Stimulated activated CD4-positive, alpha-beta T cell treated with anti-CD3 and anti-CD28 coated beads, Interleukin-12 subunit alpha, Interleukin-12 subunit beta, amount 100 ng/mL, for 48 hours (primary cell): ENCODE data around the gene CLEC4F.

Experiments used
- DNase-seq, 3 donors: peaks; one replicate each; pipeline ENCODE4 v3.0.0-alpha.2; 2020; ENCODE audit warnings: low read depth in 2 of 3, low spot score in 1 of 3

Gene CLEC4F

DNA sequence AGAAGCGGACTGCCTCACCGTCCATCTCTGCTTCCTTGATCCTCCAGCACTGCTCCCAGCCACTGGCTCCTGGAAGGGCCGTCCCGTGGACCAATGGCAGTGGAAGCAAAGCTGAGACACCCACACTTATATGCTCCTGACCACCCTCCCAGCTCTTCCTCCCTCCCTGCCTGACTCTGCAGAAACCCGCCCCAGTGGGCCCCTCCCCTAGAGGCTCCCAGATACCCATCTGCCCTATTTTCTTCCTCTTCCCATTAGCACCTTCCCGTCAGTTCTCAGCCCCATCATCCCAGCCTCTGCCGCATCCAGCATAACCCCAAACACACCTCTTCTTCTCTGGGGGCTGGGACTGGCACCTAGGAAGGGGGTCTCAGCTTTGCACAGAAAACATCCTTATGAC is at the start of gene CLEC4F:
Gene CLEC4F (minus strand): TSS at position 101 of the 400 bp plus-strand sequence. CDS start 76 bp downstream, at position 25.
- DNase-seq, result no peak

DNA sequence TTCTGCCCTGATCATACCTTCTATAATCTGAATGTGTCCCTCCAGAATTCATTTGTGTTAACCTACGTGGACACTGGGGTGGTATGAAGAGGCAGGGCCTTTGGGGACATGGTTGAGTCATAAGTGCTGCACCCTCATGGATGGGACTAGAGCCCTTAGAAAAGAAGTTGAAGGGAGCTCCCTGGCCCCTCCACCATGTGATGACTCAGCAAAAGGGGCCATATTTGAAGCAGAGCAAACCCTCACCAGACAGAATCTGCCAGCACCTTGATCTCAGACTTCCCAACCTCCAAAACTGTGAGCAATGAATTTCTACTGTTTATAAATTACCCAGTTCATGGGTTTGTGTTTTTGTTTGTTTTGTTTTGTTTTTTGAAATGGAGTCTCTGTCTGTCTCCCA is 48.6 kb upstream of the CLEC4F start:
- no peak for DNase-seq

- peak; percentile 59 to 81 (median 65) for DNase-seq
Measured at GRCh38 chr2:70861777-70862625, 41.6 kb upstream of the CLEC4F start.

GRCh38 chr2:70855667-70856066 is 35.3 kb upstream of the CLEC4F start:
- DNase-seq, result no peak

DNA sequence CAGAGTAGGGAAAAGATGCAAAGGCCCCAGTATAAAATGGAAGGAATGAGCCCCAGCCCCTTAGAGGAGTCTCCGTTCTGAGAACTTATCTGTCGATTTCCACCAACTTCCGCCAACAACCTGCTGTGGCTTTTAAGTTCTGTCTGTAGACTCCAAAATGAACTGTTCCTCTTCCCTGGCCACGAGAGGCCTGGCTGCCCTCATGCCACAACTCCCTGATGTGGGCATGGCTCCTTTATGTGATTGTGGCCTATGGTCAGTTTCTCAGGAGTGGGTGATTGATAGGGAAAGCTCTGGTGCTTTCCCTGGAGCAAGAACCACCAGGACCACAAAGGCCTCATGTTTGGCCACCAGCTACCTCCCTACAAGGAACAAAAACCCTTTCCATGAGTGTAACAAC is 34.0 kb upstream of the CLEC4F start:
- no peak for DNase-seq

DNA sequence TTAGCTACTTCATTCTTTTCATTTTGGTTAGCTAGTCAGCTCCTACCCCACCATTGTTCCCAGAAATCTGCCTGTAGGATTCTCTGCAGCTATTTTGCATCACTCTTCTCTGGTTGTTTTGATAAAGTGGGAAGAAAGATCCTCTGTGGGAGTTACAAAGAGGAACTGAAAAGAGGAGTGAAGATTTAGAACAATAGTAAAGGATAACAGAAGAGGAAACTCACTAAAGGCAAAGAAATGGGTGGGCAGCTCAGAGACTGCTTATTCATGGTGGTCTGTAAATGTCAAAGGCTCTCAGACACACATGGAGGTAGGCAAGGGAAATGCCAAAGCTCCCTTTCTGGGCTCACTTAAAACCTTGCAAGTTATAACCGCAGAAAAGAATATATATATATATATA is 32.4 kb upstream of the CLEC4F start:
- DNase-seq, result no peak

- DNase-seq, result peak in 2 of 3 donors; percentile 18 to 36
Measured at GRCh38 chr2:70851704-70852103, 31.3 kb upstream of the CLEC4F start.

- no peak for DNase-seq
Measured at GRCh38 chr2:70850925-70851324, 30.5 kb upstream of the CLEC4F start.

GRCh38 chr2:70842401-70842800 is 22.0 kb upstream of the CLEC4F start:
- DNase-seq, result no peak

DNA sequence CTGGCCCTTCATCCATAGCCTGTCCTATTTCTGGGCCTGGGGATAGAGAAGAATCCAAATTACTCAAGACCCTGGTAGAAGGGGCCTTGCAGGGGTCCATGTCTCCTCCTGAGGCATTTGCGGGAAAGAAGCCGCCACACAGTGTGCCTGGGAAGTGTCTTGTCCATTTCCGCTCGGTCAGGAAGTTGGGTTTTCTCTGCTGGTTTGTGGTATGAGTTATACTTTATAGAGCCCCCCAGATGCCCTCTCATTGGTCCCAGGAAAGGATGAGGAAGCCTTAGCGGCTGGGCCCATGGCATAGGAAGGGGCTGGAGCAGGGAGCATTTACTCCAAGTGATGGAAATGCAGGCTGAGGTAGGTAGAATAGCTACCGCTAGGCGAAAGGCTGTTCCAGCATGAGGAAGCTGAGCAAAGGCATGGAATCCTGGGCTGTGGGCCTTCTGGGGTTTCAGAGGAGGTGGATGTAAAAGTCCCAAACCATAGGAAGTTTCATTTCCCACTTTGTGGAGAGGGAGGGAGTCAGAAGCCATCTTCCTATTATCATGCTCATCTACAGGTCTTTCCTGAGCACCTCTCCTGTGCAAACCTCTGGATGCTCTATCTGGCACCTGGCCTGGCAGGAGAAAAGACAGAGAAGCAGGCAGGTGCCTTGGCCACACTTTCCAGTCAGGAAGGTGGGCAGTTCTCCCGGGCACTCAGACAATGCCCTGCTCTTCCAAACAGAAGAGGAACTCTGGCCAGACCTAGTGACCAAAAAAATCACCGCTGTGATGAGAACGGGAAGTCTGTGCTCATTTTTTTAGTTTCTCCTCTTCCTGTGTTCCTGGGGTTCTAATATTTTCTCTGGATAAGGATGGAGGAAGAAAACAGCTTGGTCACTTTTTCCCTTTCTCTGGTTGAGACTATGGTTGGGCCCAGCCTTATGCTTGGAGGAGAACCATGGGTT is 17.9 kb upstream of the CLEC4F start:
- DNase-seq, result no peak

- DNase-seq, result no peak
Measured at GRCh38 chr2:70835643-70836042, 15.2 kb upstream of the CLEC4F start, which contains the start of gene CD207. Gene CD207, minus strand, starts transcription at chr2:70835816. Its CDS starts 40 bp downstream, at chr2:70835776.

- no peak for DNase-seq
Measured at GRCh38 chr2:70834881-70835280, 14.5 kb upstream of the CLEC4F start.

GRCh38 chr2:70834106-70834505 is 13.7 kb upstream of the CLEC4F start:
- no peak for DNase-seq

DNA sequence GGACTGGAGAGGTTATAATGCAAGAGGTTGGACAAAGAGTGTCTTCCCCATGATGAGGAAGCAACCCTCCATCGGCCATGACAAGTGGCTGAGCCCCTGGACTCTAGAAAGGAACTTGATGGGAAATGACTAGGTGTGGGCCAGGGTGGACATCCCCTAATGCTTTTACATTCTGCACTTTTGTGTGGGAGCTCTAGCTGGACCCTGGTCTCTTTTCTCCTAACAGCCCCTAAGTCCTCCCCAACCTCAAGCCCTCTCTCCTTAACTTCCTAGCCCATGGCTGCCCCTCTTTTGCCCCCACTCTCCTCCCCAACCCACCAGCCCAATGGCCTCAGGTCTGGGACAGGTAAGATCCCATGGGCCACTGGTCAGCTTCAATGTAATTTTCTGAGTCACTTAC is 12.8 kb upstream of the CLEC4F start:
- no peak for DNase-seq

DNA sequence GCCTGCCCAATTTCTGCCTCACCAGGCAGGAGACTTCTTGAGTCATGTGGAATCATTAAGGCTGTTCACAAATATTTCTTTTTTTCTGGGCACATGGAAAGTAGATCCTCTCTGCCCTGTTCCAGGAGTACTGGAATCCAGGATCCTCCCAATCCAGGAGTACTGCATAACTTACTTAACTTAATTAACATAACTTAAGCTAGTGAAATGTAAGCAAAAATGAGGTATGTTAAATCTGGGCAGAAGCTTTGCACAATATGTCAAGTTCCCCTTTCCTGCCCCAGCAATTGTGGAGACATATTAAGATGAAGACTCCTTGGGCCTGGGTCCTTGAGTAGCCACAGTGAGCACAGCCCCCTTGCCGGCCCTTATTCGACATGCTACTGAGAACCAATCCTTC is 12.0 kb upstream of the CLEC4F start:
- DNase-seq, result no peak

GRCh38 chr2:70831861-70832260 is 11.5 kb upstream of the CLEC4F start:
- DNase-seq, result no peak

GRCh38 chr2:70830366-70830765 is 10.0 kb upstream of the CLEC4F start:
- DNase-seq, result no peak

- no peak for DNase-seq
Measured at GRCh38 chr2:70829916-70830315, 9.5 kb upstream of the CLEC4F start.

GRCh38 chr2:70828914-70829824 is 8.8 kb upstream of the CLEC4F start:
- no peak for DNase-seq

DNA sequence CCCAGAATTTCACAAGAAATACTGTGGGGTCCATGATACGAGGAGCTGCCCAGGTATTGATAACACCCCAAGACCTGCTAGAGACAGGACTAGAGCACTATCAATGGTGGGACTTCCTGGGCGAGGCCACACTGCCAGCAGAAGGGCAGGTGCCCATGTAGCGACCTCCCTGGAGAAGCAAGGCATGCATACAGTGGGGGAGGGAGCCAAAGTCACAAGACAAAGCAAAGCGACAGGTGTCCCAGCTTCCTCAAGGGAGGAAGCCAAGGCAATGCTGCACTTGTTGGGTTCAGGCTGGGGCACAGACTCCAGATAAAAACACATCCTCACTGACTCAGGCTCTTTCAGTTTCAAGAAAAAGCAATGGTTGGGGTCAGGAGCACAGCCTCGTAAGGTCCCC is 7.7 kb upstream of the CLEC4F start:
- DNase-seq, result no peak

- no peak for DNase-seq
Measured at GRCh38 chr2:70827388-70827787, 7.0 kb upstream of the CLEC4F start.
